ENCODE data around the gene EIF2A.
"Not testable (repeated sequence)": the region's sequence is repeated elsewhere in the genome, so short reads cannot be mapped to it uniquely, and the experiment has no call there.

EIF2A gene

DNA sequence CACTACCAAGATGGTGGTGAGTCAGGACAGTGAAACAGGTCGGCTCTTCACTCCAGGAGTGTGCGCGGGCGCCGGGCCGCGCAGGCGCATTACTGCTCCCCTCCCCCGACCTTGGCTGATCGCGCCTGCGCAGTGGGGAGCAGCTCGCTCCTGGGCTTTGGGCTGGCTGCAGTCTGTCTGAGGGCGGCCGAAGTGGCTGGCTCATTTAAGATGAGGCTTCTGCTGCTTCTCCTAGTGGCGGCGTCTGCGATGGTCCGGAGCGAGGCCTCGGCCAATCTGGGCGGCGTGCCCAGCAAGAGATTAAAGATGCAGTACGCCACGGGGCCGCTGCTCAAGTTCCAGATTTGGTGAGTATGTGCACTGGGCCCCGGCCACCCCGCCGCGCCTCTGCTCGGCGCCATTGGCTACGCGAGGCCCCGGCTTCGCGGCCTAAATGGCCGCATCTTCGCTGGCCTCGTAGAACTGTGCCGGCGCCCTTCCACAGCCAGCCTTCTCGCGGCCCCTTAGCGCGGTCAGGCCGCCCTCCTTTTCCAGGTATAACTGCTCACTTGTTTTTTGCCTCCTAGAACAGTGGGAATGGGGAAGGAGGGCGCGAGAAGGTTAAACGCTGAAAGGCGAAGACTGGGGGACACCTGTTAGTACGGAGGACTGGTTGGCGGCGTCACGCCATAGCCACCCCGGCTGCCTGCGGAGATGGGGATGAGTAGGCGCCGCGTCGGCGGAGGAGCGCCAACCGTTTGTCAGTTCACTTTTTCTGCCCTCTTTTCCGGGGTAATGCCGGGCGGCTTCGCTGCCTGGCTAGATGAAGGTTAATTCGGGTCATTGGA, 56.8 kb downstream of the EIF2A start, which contains the start of gene SELENOT:
Gene SELENOT (plus strand): TSS at position 169 of the 827 bp plus-strand sequence. CDS start 42 bp downstream, at position 211.
- DNase-seq, result peak; percentile 96

DNA sequence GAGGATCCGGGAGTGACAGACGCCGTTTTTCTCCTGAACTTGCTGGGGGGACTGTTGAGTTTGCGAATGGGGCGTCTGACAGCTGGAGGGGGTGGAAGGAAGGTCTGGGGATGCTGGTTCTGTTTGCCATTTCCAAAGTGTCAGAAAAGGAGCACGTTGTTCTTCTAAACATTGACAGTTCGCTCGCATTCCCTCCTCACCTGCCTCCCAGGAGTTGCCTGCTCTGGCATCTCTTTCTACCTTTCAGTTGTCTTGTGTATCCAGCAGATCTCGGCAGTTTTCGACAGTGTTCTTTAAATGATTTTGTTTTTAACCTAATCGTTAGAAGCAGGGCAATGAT, 57.4 kb downstream of the EIF2A start:
- DNase-seq, result no peak

DNA sequence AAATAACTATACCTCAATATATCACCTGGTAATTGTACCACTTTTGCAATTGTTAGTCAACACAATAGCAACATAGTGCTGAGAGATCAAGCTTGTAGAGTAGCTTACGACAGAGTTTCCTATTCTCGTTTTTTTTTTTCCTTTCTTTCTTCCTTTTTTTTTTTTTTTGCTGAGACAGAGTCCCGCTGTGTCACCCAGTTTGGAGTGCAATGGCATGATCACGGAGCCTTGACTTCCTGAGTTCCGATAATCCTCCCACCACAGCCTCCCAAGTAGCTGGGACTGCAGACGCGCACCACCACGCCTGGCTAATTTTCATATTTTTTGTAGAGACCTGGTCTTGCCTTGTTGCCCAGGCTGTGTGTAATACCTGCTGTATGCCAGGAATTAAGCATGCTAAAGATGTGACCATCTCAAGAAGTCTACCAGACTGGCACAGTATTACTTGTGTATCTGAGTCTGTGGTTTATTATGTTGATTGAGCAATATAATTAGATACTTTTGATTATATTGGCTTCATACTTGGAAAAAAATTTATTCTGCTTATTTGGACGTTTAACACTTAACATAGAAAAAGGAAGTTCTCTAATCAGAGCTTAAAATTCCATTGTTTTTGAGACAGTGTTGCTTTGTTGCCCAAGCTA, 59.5 kb downstream of the EIF2A start:
- DNase-seq, result no peak

DNA sequence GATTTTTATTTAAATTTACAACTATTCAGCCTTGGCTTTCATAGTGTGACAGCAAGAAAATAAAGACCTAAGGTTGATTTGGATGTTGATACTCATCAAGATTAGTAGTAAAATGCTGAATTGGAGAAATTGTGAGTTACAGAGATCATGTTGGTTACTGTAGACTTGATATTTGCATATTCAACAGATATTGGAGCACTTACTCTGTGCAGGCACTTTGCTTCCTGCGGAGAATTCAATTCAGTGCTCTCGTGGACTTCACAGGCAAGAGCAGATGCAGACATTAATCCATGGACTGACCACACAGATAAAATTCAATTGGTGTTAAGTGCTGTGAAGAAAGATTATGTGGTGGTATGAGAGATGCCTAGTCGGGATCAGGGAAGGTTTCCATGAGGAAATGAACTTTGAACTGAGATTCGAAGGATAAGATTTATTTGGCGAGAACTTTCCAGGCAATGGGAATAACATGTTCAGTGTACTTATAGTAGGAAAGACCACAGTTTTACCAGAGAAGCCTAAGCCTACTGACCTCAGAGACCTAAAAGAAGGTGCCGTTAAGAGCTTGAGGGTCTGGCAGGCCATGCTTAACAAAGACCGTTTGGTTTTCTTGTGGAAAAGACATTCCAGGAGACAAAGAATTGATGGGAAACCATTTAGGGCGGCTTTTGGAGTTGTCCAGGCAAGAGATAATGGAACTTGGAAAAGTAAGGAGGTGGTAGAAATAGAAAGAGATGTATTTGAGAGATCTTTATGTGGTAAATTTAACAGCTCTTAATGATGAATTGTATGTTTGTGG, 60.9 kb downstream of the EIF2A start:
- DNase-seq, result no peak

DNA sequence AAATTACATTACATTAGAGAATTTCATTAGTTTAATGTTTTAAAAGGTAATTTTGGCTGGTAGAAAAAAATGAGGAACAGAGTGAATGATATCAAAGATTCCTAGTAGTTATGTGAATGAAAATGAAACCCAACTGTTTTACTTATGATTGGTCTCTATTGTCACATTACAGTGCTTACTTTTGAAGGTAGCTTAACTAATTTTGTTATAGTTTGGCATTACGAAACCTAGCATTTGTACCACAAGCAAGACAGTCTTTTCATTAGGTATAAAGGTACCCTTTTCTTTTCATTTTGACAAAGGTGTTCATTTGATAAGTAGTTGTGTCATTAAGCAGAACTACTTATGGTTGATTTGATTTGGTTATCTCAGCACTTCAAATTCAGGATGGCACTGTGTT, 63.4 kb downstream of the EIF2A start:
- DNase-seq, result no peak

DNA sequence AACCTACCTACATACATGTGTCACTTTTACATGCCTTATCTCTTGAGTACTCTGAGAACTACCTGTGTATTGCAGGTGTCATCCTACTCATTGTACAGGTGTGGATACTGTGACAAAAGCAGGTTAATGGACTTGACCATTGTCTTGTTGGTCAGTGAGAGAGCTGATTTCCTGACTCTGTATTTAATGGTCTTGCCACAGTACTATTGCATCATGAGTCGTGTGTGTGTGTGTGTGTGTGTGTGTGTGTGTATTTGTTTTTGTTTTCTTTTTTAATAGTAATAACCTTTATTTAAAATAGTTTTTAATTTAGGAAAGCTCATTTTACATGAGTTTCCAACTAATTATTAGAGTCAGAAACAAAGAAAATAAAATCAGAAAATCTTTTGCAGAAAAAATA, 64.2 kb downstream of the EIF2A start:
- DNase-seq, result no peak

DNA sequence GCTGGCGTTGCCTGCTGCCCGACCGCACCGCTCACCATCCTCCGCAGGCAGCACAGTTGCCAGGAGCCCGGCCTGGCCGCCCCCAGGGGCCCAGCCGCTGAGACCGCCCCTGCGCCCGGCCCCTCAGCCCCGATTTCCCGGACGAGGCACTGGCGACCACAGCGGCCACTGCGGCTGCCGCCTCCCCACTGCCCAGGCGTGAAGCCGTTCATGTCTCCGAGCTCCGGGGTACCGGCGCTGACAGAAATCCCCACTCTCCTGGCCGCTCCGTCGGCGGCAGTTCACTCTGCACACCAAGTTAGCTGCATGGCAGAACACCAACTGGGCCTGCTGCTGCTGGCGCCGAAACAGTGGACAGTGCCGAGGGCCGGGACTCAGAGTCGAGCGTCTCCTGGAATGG, 65.1 kb downstream of the EIF2A start:
- DNase-seq, result no peak

DNA sequence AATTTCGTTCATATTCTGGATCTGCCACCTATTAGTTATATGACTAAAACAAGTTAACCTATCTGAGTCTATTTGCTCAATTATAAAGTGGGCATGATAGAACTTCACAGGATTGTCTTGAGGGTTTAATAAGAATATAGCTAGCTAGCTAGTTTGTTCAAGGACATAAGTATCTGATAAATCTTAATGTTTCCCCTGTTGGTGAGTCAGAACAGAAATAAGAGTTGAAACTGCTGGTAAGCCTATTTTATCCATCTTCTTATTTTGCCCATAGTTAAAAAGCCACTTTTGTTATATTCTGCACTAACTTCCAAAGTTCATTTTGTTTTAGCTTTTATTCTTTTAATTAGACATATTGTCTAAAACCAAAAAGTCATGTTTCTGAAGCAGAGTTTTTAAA, 65.9 kb downstream of the EIF2A start:
- DNase-seq, result no peak

DNA sequence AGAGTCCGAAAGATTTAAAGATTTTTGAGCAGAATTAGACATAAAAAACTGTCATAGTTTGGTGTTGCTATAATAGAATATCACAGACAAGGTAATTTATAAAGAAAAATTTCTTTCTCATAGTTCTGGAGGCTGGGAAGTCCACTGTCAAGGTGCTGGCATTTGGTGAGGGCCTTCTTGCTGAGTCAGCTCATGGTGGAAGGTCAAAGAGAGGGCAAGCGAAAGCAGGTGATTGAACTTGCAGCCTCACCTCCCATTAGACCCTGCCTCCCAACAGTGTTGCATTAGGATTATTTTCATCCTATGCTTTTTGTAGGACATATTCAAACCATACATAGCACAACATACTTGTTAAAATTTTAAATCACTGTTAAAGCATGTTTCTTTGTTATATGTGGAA, 66.4 kb downstream of the EIF2A start:
- no peak for DNase-seq

DNA sequence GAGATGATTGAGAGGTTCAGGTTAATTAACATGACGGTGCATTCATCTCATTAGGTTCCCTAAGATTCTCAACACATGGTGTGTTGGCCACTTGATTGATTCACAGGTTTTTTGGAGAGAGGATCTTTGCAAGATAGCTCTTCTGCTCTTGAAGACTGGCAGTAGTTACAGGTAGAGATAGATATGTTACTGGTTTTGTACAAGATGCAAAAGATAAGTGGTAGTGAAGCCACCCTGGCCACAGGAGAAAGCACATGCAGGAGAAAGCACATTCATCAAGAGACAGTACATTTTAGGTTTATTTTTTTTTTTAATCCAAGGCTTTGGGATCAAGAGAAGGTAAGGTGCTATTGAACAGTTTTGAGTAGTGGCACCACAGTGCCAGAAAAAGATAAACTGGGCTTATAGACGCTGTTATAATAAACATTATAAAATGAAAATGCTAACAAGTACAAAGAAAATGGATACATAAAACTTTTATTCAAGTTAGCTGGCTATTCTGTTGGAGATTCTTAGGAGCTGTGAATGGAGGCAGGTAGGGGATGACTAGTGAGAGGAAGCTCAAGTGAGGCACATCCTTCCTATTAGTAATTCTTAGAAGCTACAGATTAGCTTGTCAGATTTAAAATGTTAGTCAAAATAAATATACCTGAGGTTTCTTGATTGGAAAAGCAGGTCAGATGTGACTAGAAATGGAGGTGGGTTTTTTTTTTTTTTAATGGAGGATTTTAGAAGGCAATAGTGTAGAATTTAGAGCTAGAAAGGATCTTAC, 67.3 kb downstream of the EIF2A start:
- DNase-seq, result no peak

DNA sequence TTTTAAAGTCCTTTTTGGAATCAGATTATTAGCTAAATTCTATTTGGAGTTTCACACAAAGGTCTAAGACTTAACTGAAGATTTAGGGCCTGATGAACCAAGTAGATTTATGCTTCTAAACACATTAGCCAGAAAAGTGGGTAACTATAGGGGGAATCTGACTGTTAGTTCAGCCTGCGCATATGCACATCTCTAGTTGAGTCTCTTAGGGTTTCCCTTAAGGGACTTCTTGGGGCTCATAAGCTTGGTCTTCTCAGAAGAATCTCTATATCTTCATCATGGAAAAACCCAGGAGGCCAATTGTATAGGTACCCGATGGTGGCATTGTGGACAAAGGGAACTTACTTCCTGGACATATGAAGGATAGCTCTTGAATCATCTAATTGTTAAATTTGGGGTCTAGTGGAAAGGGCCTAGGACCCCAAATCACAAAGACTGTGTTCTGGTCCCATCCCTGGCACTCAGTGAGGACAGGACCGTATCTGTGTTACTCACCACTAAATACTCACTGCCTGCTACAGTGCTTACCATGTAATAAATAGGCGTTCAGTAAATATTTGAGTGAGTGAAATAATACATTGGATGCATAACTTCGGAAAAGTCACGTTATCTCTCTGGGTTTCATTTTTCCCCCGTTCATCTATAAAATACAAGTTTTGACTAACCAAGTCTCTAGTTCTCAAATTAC, 73.6 kb downstream of the EIF2A start:
- no peak for DNase-seq

DNA sequence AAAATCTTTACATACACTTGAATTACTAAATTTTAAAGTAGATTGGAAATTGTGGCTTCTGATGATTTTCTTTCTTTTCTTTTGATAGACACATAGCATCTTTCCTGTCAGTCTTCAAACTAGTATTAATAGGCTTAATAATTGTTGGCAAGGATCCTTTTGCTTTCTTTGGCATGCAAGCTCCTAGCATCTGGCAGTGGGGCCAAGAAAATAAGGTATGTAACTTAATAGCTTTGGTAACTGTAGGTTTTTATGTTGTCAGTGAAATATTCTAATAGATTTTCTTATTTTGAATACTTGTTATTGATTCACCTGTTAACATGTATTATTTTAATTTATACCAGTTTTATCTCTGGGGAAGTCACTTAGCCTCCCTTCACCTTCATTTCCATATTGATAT, 76.4 kb downstream of the EIF2A start:
- DNase-seq, result not testable (repeated sequence)

DNA sequence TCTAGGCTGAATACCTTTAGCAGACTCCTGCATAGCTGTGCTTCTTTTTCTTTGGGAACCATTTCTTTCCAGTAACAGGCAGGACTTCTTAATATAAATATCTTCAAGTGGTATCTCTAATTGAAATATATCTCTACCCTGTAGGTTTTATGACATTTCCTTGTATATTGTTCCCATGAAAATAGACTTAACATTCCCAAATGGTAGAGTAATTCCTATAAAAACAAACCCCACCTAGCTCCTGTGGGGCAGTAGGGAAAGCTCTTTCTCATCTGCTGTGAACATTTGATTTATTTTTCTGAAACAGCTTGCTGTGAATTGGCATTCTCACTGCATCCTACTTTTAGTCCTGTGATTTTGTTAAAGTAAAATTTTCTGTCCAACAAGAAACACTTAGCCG, 77.4 kb downstream of the EIF2A start:
- no peak for DNase-seq

DNA sequence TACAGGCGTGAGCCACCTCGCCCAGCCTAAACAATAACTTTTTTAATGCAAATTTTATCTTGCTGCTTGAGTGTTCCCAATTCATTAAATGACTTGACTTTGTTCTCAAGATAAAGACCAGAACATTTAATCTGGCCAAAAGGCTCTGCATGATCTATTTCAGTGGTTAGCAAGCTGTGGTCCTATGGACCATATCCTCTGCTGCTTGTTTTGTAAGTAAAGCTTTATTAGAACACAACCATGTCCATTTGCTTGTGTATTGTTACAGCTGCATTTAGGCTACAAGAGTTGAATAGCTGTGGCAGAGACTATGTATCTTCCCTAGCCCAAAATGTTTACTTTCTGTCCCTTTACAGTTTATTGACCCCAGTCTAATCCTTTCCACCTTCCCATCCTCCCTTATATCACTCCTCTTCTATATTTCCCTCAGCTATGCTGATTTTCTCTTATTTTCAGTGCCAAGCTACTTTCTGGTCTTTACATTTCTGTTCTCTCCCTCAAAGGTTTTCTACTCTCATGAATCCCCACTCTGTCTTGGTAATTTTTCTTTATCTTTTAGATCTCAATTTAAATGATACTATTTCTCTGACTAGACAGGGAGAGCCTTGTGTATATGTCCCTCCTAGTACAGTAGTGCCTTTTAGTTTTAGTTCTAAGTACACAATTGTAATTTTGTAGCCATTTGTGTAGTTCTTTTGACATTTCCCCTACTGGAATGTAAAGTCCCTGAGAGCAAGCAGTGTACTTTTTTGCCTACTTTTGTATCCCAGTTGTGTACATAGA, 79.8 kb downstream of the EIF2A start:
- DNase-seq, result no peak

DNA sequence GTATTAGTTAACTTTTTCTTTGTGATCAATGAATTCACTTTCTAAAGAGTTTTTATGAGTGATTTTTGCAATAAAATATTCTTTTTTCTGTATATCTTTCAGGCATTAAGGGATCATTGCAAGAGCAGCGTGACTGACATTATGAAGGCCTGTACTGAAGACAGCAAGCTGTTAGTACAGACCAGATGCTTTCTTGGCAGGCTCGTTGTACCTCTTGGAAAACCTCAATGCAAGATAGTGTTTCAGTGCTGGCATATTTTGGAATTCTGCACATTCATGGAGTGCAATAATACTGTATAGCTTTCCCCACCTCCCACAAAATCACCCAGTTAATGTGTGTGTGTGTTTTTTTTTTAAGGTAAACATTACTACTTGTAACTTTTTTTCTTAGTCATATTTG, 81.0 kb downstream of the EIF2A start:
- DNase-seq, result no peak

DNA sequence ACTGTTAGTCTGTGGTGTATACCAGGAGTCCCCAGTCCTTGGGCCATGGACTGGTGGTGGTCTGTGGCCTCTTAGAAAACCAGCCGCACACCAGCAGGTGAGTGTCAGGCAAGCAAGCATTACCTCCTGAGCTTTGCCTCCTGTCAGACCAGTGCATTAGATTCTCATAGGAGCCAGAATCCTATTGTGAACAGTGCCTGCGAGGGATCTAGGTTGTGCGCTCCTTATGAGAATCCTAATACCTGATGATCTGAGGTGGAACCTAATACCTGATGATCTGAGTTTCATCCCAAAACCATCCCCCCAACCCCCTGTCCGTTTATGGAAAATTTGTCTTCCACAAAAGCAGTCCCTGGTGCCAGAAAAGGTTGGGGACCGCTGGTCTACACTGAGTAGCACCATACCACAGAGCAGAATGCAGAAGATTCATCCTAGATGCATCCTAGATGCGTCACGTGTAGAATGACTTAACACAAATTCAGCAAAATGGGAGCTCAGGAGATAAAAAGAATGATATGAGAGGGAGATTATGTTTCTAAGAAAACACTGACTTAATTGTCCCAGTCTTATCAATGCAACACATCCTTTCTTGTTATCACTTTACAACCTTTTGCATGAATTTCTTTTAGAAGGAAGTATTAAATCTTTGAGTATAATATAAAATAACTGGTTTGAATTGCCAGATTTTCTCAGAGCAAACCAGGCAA, 85.1 kb downstream of the EIF2A start:
- no peak for DNase-seq

DNA sequence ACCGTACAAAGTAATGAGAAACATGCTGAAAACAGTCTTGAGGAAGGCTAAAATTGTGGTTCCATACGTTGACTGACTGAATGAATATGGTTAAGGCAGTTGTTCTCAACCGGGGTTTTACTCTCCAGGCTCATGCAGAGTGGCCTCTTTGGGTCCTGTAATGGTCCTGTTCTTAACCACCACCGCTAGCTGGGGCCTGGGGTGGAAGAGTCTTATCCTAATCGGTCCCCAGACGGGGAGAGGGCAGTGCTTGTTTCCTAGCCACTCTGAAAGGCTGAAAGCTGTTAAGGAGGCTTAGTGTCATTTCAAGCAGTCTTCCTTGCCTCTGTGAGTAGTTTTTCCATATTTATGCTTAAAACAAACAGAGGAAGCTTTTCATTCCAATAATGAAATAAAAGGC, 88.5 kb downstream of the EIF2A start:
- no peak for DNase-seq

DNA sequence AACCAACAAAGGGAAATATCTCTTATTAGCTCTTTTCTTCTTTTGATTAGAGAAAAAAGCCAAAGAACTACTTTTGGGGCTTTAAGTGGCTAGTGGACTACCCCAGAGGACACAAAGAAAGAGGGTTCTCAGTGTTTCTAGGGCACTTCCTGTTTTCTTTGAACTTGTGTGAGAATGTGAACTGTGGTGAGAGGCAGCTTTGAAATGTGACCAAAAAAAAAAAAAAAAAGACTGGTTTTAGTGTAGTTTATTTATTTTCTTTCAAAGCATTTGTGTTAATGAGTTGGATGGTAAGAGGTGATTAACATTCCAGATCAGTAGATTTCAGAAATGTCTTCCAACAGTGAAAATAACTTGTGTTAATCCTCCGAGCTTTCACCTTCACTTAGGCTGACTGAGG, 88.9 kb downstream of the EIF2A start:
- peak; percentile 59 for DNase-seq

Data from CD4-positive, alpha-beta T cell treated with Interleukin-10 for 1 hour (primary cell).